Effector memory CD8-positive, alpha-beta T cell (primary cell): ENCODE results near the gene BABAM2.
"Not testable (repeated sequence)": the region's sequence is repeated elsewhere in the genome, so short reads cannot be mapped to it uniquely, and the experiment has no call there.

Experiments used
- ATAC-seq: fragments of 150-1000 bp; cut with Tn5 transposase; replicated peaks from 2 replicates; pipeline ENCODE4 v1.10.0; 2021; ENCODE audit warnings: mild to moderate bottlenecking, moderate library complexity
- DNase-seq, 3 experiments: peaks; one replicate each; pipeline ENCODE4 v3.0.0; 2021
- H3K27ac Mint-ChIP-seq, 2 donors: one replicate each; pipeline ENCODE4 v1.8.0; 2022; ENCODE audit warnings: mild to moderate bottlenecking in 2 of 2, mixed read lengths in 2 of 2, moderate library complexity in 2 of 2
- H3K27me3 Mint-ChIP-seq, 2 donors: one replicate each; pipeline ENCODE4 v1.8.0; 2022; ENCODE audit warnings: mixed read lengths in 2 of 2
- H3K36me3 Mint-ChIP-seq: one replicate; pipeline ENCODE4 v1.8.0; 2022; ENCODE audit warnings: mild to moderate bottlenecking, moderate library complexity, mixed read lengths; ENCODE audit not compliant: insufficient read depth
- H3K4me1 Mint-ChIP-seq, 2 donors: one replicate each; pipeline ENCODE4 v1.8.0; 2022; ENCODE audit warnings: low read depth in 2 of 2, mixed read lengths in 2 of 2
- H3K4me3 Mint-ChIP-seq, 2 donors: one replicate each; pipeline ENCODE4 v1.8.0; 2022; ENCODE audit warnings: mild to moderate bottlenecking in 2 of 2, mixed read lengths in 2 of 2, moderate library complexity in 2 of 2
- H3K9me3 Mint-ChIP-seq, 2 donors: one replicate each; pipeline ENCODE4 v1.8.0; 2022; ENCODE audit warnings: mixed read lengths in 2 of 2

The BABAM2 gene

DNA sequence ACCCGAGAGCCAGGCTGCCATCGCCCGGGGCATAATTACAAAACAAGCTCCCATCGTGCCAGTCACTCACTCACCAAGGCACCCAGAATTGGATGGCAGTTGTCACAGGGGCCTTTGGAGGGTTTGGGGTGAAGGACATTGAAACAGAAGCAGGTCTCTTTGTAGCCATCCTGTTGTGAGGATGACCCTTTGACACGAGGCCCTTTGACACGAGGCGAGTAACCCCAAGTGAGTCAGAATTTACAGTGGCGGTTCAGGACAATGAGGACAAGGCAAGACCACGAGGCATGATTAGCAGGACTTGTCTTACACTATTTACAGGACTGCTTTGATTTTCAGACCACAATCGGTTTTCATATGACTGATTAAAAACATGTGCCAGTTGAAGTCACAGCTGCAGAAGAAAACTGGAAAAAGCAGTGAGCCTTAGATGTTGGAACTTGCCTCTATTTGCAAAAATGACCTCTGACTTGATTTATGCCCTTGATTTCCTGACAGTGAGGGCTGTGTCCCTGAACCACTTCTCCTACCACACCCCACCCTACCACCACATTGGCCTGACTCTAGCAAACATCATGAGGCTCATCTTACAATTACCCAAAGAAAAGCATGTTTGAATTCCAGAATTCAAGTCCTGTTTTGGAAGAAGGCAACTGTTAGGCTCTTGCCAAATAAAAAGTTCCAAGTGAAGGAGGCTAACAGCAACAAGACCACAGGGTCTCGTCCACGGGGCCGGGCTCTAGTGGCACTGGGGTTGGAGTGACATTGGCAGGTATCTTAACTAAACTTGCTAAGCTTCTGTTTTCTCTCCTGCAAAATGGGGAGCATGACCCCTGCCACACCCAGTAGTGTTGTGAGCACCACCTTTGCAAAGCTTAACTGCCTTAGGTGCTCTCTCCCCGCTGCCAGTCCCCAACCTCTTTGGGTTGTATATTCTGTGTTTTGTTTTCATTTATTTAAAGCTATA, 437.7 kb downstream of the BABAM2 start:
- no peaks in the 10 kb centered on the region for H3K27me3 Mint-ChIP-seq
- peaks cover 11 to 17% of the 10 kb centered on the region in 2 donors for H3K4me1 Mint-ChIP-seq
- no peak for ATAC-seq
- DNase-seq = no peak
- H3K9me3 Mint-ChIP-seq = no peaks in the 10 kb centered on the region
- H3K4me3 Mint-ChIP-seq = no peak overlapping the region
- no peaks in the 10 kb centered on the region for H3K36me3 Mint-ChIP-seq
- peak overlapping the region in 1 of 2 donors; percentile 49 for H3K27ac Mint-ChIP-seq

DNA sequence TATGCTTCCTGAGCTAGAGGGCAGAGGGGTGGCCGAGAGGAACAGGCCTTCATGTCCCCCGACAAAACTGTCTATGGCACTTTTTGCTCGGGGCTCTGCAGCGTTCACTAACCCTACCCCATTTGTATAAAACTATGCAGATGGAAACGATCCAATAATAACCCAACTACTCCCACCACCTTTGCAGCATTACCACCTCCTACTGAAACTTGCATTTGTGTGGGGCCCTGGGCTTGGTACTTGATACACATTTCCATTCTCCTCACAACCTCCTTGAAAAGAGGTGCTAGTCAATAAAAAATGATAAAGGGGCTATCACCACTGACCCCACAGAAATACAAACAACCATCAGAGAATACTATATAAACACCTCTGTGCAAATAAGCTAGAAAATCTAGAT, 438.7 kb downstream of the BABAM2 start:
- ATAC-seq (no peak), DNase-seq (no peak)
- H3K4me3 Mint-ChIP-seq = no peak overlapping the region
- H3K27ac Mint-ChIP-seq = peak overlapping the region in 1 of 2 donors; percentile 60
- no peaks in the 10 kb centered on the region for H3K9me3 Mint-ChIP-seq
- peaks cover 6 to 17% of the 10 kb centered on the region in 2 donors for H3K4me1 Mint-ChIP-seq
- no peaks in the 10 kb centered on the region for H3K27me3 Mint-ChIP-seq
- H3K36me3 Mint-ChIP-seq = no peaks in the 10 kb centered on the region

DNA sequence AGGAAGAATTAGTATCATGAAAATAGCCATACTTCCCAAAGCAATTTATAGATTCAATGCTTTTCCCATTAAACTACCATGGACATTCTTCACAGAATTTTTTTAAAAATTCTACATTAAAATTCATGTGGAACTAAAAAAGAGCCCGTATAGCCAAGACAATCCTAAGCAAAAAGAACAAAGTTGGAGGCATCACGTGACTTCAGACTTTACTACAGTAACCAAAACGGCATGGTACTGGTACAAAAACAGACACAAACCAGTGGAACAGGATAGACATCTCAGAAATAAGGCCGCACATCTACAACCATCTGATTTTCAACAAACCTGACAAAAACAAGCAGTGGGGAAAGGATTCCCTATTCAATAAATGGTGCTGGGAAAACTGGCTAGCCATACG, 440.2 kb downstream of the BABAM2 start:
- peak overlapping the region in 1 of 2 donors; percentile 10 for H3K27ac Mint-ChIP-seq
- H3K4me1 Mint-ChIP-seq, H3K36me3 Mint-ChIP-seq, H3K9me3 Mint-ChIP-seq, DNase-seq, H3K27me3 Mint-ChIP-seq, ATAC-seq, H3K4me3 Mint-ChIP-seq: not testable (repeated sequence)

DNA sequence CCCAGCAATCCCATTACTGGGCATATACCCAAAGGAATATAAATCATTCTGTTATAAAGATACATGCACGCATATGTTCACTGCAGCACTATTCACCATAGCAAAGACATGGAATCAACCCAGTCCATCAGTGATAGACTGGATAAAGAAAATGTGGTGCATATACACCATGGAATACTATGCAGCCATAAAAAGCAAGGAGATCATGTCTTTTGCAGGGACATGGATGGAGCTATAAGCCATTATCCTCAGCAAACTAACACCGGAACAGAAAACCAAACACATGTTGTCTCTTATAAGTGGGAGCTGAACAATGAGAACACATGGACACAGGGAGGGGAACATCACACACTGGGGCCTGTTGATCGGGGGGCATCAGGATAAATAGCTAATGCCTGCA, 441.3 kb downstream of the BABAM2 start:
- not testable (repeated sequence) for H3K4me3 Mint-ChIP-seq, H3K27me3 Mint-ChIP-seq, H3K9me3 Mint-ChIP-seq, DNase-seq, ATAC-seq, H3K36me3 Mint-ChIP-seq
- Mint-ChIP-seq H3K4me1 (peaks cover 6 to 11% of the 10 kb centered on the region in 2 donors), H3K27ac (peak overlapping the region; percentile 10 to 51)

DNA sequence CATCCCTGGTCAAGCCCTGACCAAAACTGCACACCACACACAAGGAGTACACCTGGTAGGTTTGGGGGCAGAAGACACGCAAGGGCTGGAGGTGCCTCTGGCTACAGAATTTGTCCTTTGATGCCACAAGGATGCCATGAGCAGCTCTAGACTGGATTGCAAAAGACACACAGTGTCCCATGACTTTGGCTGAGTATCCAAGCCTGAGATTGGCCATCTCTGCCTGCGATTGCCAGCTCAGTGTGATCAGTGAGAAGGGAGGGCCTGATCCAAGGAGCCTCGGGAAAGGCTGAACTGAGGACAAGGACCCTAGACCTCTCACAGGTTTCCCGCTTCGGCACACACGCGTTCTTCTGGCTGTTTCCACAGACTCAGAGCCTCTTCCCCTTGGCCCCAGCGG, 442.2 kb downstream of the BABAM2 start:
- H3K27ac Mint-ChIP-seq = no peak overlapping the region
- ATAC-seq (no peak), DNase-seq (no peak)
- H3K9me3 Mint-ChIP-seq = no peaks in the 10 kb centered on the region
- no peaks in the 10 kb centered on the region for H3K36me3 Mint-ChIP-seq
- no peak overlapping the region for H3K4me3 Mint-ChIP-seq
- peaks cover 7 to 8% of the 10 kb centered on the region in 2 donors for H3K4me1 Mint-ChIP-seq
- H3K27me3 Mint-ChIP-seq = no peaks in the 10 kb centered on the region

DNA sequence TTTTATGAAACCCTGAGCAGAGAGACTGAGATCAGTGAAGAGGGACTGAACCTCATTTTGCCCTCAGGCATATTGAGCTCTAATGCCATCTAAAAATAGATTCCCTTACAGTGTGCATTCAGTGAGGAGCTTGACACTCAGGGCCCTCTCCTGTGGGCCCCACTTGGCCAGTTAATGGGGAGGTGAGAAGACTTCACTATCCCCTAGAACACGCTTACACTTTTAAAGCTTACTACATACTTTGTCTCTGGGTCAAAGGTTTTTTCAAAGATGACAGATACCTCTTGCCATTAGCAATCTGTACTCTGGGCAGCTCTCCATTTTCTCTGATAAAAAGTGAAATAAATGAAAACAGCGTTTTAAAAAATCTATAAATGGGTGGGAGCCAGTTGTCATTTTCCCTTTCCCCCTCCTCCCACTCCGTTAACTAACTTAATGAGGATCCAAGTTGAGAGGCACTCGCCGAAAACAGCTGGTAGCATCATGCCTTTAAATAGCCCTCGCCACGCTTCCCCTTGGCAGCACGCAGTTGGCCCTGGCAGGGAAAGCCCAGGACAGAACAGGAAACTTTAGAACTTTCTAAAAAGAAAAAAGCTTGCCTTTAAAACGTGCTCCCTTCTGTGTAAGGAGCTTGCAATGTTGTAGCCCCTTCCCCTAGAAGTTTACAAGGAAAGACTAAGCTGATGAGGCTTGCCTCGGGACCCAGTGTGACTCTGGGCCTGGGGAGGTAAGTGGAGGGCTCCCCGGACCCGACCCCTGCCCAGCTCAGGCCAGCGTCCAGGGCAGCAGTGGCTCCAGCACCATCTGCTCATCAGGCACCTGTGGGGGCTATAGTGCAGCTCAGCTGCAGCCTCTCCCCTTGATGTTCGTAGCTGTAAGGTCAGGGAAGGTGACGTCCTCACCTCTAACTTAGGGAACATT, 443.3 kb downstream of the BABAM2 start:
- Mint-ChIP-seq H3K27me3 (no peaks in the 10 kb centered on the region), H3K4me1 (peaks cover 8 to 10% of the 10 kb centered on the region in 2 donors), H3K4me3 (no peak overlapping the region), H3K36me3 (peaks cover 2% of the 10 kb centered on the region), H3K9me3 (no peaks in the 10 kb centered on the region), H3K27ac (peak overlapping the region in 1 of 2 donors; percentile 51)
- no peak for ATAC-seq
- DNase-seq = no peak

DNA sequence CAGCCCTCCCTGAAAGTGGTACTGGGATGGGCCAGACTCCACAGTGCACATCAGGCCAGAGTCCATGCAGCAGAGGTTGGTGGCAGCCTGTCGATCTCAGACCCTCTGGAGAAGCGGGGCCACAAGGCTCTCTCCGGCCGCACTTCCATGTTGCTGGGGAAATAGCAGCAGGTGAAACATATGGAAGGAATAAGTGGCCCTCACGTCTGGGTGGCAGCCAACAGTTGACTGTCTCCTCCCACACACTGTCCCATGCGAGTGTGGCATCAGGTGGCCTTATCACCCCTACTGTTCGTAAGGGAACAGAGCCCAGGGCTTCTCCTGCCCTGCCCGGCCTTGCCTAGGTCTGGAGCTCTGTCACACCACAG, 444.0 kb downstream of the BABAM2 start:
- no peak for DNase-seq
- Mint-ChIP-seq H3K27ac (peak overlapping the region; percentile 38 to 41), H3K36me3 (peaks cover 3% of the 10 kb centered on the region), H3K4me1 (peaks cover 8 to 10% of the 10 kb centered on the region in 2 donors), H3K9me3 (no peaks in the 10 kb centered on the region), H3K27me3 (no peaks in the 10 kb centered on the region), H3K4me3 (no peak overlapping the region)
- ATAC-seq = no peak

DNA sequence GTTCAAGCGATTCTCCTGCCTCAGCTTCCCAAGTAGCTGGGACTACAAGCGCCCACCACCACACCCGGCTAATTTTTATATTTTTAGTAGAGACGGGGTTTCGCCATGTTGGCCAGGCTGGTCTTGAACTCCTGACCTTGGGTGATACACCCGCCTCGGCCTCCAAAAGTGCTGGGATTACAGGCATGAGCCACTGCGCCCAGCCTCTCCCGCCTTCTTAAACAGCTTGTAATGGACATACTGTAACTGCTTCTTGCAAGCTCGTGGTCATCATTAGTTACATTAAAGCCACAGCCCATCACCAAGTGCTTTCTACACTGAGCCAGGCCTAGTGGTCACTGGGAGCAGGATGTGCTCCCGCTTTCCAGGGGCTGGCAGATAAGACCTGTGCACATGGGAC, 444.7 kb downstream of the BABAM2 start:
- H3K9me3 Mint-ChIP-seq, H3K27me3 Mint-ChIP-seq, DNase-seq, H3K4me1 Mint-ChIP-seq, ATAC-seq, H3K36me3 Mint-ChIP-seq, H3K4me3 Mint-ChIP-seq: not testable (repeated sequence)
- peak overlapping the region; percentile 66 to 83 for H3K27ac Mint-ChIP-seq

DNA sequence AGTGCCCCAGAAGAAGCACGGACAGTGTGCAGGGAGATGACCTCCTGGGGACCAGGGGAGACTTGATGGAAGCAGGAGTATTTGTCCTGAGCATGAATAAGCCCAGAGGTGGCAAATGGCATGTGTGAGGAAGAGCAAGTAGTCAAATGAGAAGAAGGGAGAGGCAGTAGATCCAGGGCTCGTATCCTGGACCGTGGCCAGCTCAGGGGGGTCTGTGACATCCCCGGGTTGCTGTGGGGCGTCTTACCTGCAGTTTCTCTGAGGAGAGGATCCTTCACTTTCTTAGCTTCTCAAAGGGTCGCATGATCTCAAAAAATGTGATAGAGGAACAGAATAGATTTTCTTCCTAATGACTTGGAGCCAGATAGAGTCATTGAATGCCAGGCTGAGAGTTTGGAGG, 445.1 kb downstream of the BABAM2 start:
- peak overlapping the region; percentile 66 to 83 for H3K27ac Mint-ChIP-seq

DNA sequence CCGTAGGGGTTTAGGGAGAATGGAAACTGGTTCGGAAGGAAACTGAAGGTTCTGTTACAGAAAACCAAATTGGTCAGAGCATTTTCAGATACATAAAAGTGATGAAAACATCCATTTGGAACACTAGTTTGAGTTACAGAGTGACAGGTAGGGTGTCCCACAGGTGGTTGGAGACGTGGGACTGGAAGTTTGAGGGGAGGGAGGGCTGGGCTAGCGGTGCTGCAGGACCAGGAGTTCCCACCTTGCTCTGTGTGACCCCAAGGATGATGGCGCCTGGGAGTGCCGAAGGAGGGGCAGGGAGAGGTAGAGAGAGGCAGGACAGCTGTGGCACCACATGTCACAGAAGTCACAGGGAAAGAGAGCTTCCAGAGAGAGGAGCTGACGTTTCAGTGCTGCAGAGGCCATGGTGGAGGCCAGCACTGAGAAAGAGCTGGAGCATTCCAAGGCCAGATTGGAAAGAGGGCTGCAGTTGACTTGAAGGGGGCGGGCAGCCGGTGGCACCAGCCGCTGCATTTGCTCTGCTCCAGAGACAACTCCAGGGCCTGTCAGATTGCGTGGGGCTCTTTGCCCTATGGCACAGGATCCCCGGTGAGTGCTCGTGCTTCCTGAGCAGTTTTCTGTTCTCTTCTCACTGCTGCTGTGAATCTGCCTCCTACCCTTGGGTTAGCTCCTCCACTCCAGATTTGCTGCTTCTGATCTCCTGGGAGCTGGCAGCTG, 445.9 kb downstream of the BABAM2 start:
- no peak for ATAC-seq
- peak overlapping the region; percentile 66 to 83 for H3K27ac Mint-ChIP-seq
- H3K9me3 Mint-ChIP-seq = no peaks in the 10 kb centered on the region
- no peaks in the 10 kb centered on the region for H3K27me3 Mint-ChIP-seq
- peaks cover 3% of the 10 kb centered on the region for H3K36me3 Mint-ChIP-seq
- no peak overlapping the region for H3K4me3 Mint-ChIP-seq
- DNase-seq = no peak
- H3K4me1 Mint-ChIP-seq = peaks cover 8 to 15% of the 10 kb centered on the region in 2 donors

More for the DNA sequence above, 445.1 kb downstream of the BABAM2 start:
- Mint-ChIP-seq H3K27me3 (no peaks in the 10 kb centered on the region), H3K36me3 (peaks cover 3% of the 10 kb centered on the region), H3K4me1 (peaks cover 8 to 12% of the 10 kb centered on the region in 2 donors), H3K9me3 (no peaks in the 10 kb centered on the region), H3K4me3 (no peak overlapping the region)
- ATAC-seq = no peak
- no peak for DNase-seq

DNA sequence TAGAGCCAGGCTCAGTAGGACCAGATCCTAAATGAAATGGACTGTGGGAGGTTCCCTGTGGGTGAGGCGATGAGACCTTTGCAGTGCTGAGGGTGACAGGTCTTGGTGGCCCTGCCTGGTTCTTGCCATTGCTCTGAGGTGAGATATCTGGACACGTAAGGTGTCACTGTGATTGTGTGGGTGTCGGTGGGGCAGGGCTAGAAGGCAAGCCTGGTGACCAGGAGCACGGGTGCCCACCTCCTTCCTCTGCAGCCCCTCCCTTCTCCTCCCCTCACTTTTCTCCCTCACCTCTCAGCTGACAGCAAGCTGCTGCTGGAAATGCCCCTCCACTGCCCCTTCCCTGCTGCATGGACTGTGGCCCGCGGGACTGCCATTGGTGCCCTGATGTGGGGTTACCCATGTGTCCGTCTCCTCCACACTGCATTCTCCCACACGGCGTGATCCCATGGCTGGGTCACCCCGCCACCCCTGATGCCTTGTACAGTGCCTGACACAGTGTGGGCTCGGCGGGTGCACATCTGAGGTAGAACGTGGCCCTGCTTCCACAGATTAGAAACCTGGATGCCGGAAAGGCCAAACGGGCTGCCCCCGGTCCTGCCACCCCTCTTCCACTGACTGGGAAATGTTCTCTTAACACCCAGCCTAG, 446.6 kb downstream of the BABAM2 start:
- H3K4me1 Mint-ChIP-seq = peaks cover 5 to 16% of the 10 kb centered on the region in 2 donors
- ATAC-seq (no peak), DNase-seq (no peak)
- peaks cover 3% of the 10 kb centered on the region for H3K36me3 Mint-ChIP-seq
- no peak overlapping the region for H3K4me3 Mint-ChIP-seq
- peak overlapping the region; percentile 66 to 83 for H3K27ac Mint-ChIP-seq
- no peaks in the 10 kb centered on the region for H3K27me3 Mint-ChIP-seq
- H3K9me3 Mint-ChIP-seq = no peaks in the 10 kb centered on the region

DNA sequence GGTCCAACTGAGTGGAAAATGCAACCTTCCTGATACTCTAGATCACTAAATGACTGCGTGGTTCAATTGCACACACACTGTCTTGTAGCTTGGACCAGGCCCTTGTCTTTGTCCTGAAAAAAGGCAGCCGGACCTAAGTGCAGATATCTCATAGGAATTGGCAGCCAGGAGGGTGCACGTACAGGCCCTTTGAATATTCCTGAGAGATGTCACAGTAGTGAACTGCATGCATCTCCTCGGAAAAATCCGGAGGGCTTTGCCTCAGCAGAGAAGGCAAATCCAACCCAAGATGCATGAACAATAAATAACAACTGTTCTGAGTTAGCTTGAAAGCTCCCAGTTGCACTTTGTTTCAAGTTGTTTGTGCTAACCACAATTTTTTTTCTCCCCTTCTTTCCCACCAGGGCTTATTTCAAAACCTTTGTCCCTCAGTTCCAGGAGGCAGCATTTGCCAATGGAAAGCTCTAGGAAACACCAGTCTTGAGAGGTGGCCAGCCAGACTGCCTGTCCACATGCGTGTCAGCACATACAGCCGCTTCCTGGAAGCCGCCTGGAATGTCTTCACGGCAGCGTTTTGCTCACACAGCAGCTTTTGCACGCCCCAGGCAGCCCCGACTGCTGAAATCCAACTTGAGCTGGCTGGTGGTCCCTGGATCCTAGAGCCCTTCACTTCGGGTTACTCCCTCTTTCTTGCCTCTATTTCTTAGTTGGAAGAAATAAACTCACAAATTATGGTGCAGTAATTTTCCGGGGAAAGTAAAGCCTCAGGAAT, 447.7 kb downstream of the BABAM2 start:
- DNase-seq = no peak
- Mint-ChIP-seq H3K4me3 (no peak overlapping the region), H3K9me3 (no peaks in the 10 kb centered on the region), H3K4me1 (peaks cover 5 to 16% of the 10 kb centered on the region in 2 donors), H3K36me3 (peaks cover 3% of the 10 kb centered on the region), H3K27ac (no peak overlapping the region), H3K27me3 (no peaks in the 10 kb centered on the region)
- ATAC-seq = no peak
